GM18873 (cell line): ENCODE measurements around the gene AHSA1.

Experiments used
- ATAC-seq: cut with Tn5 transposase; IDR thresholded peaks from one replicate; pipeline ENCODE4 v1.9.1; 2021; ENCODE audit warnings: mild to moderate bottlenecking, moderate library complexity, moderate number of reproducible peaks; ENCODE audit not compliant: unreplicated experiment, low FRiP score

The AHSA1 gene

GRCh38 chr14:77470224-77470870 lies 12.5 kb downstream of the AHSA1 start:
- ATAC-seq: no peak

- ATAC-seq: no peak
Measured at GRCh38 chr14:77473921-77474320, 16.0 kb downstream of the AHSA1 start.

- no peak for ATAC-seq
Measured at GRCh38 chr14:77474479-77475177, 16.7 kb downstream of the AHSA1 start.

GRCh38 chr14:77475432-77476115 lies 17.7 kb downstream of the AHSA1 start:
- no peak for ATAC-seq

- ATAC-seq: no peak
Measured at GRCh38 chr14:77478029-77478428, 20.1 kb downstream of the AHSA1 start.

- ATAC-seq: peak; percentile 90
Measured at GRCh38 chr14:77478796-77479195, 20.9 kb downstream of the AHSA1 start.

- ATAC-seq: no peak
Measured at GRCh38 chr14:77482422-77482821, 24.5 kb downstream of the AHSA1 start.

GRCh38 chr14:77485256-77485655 lies 27.4 kb downstream of the AHSA1 start:
- no peak for ATAC-seq

GRCh38 chr14:77485901-77486678 lies 28.2 kb downstream of the AHSA1 start:
- ATAC-seq: no peak

GRCh38 chr14:77488558-77488957 lies 30.7 kb downstream of the AHSA1 start:
- ATAC-seq: no peak

- no peak for ATAC-seq
Measured at GRCh38 chr14:77489041-77489440, 31.1 kb downstream of the AHSA1 start.

GRCh38 chr14:77490347-77490986 lies 32.6 kb downstream of the AHSA1 start:
- ATAC-seq: no peak

- no peak for ATAC-seq
Measured at GRCh38 chr14:77491056-77491455, 33.2 kb downstream of the AHSA1 start.

GRCh38 chr14:77495334-77495733 lies 37.4 kb downstream of the AHSA1 start:
- no peak for ATAC-seq

- ATAC-seq: no peak
Measured at GRCh38 chr14:77498120-77498979, 40.5 kb downstream of the AHSA1 start, which contains the start of gene ISM2. Gene ISM2, minus strand, starts transcription at chr14:77498816. Its CDS starts 23 bp downstream, at chr14:77498793.

GRCh38 chr14:77498984-77499527 lies 41.2 kb downstream of the AHSA1 start:
- ATAC-seq: no peak

GRCh38 chr14:77502109-77502782 lies 44.4 kb downstream of the AHSA1 start:
- ATAC-seq: no peak

- ATAC-seq: no peak
Measured at GRCh38 chr14:77503138-77503537, 45.2 kb downstream of the AHSA1 start.

GRCh38 chr14:77505031-77505430 lies 47.1 kb downstream of the AHSA1 start:
- no peak for ATAC-seq
